ACHN (cell line): Measurements from ENCODE around the gene GPR157.
"Not testable (repeated sequence)": the region's sequence is repeated elsewhere in the genome, so short reads cannot be mapped to it uniquely, and the experiment has no call there.

ENCODE experiments used
- DNase-seq: peaks from one replicate; pipeline ENCODE4 v3.0.0-alpha.2; 2015
- in situ Hi-C: cut with HindIII; loops from 2 replicates; pipeline ENCODE4 v1.10.0; 2017; ENCODE audit warnings: low sequenced_read_pairs, low pct_ligation_motif_present, low pct_unique_long_range_greater_than_20kb

Gene GPR157

GRCh38 chr1:9101510-9102146, 27.3 kb downstream of the GPR157 start:
- in situ Hi-C loops: no loop called here
- DNase-seq: peak; percentile 63

- in situ Hi-C loops: no loop called here
- DNase-seq: peak; percentile 58
Measured at GRCh38 chr1:9100471-9101043, 28.3 kb downstream of the GPR157 start.

- in situ Hi-C loops: no loop called here
- DNase-seq: no peak
Measured at GRCh38 chr1:9099555-9099954, 29.3 kb downstream of the GPR157 start.

- DNase-seq: no peak
- in situ Hi-C loops: no loop called here
Measured at GRCh38 chr1:9097947-9098705, 30.8 kb downstream of the GPR157 start.

- DNase-seq: no peak
Measured at GRCh38 chr1:9095818-9096217, 33.1 kb downstream of the GPR157 start.

GRCh38 chr1:9093996-9094595, 34.8 kb downstream of the GPR157 start:
- DNase-seq, in situ Hi-C loops: not testable (repeated sequence)

More at GRCh38 chr1:9095818-9096217, 33.1 kb downstream of the GPR157 start:
- in situ Hi-C loops: no loop called here

- DNase-seq: no peak
- in situ Hi-C loops: no loop called here
Measured at GRCh38 chr1:9093581-9093980, 35.3 kb downstream of the GPR157 start.

GRCh38 chr1:9093091-9093490, 35.8 kb downstream of the GPR157 start:
- no peak for DNase-seq
- in situ Hi-C loops: no loop called here

GRCh38 chr1:9088807-9089206, 40.1 kb downstream of the GPR157 start:
- DNase-seq: no peak
- in situ Hi-C loops: no loop called here

GRCh38 chr1:9087411-9088125, 41.3 kb downstream of the GPR157 start:
- DNase-seq: no peak
- in situ Hi-C loops: no loop called here

GRCh38 chr1:9086796-9087195, 42.1 kb downstream of the GPR157 start:
- in situ Hi-C loops: no loop called here
- no peak for DNase-seq

GRCh38 chr1:9086045-9086444, 42.9 kb downstream of the GPR157 start:
- in situ Hi-C loops: no loop called here
- no peak for DNase-seq

GRCh38 chr1:9085306-9085940, 43.5 kb downstream of the GPR157 start:
- in situ Hi-C loops: no loop called here
- no peak for DNase-seq

- in situ Hi-C loops: no loop called here
- no peak for DNase-seq
Measured at GRCh38 chr1:9084906-9085305, 44.0 kb downstream of the GPR157 start.

GRCh38 chr1:9081473-9081872, 47.4 kb downstream of the GPR157 start:
- DNase-seq: no peak
- in situ Hi-C loops: no loop called here

GRCh38 chr1:9080705-9081291, 48.1 kb downstream of the GPR157 start:
- no peak for DNase-seq
- in situ Hi-C loops: no loop called here

GRCh38 chr1:9079988-9080704, 48.8 kb downstream of the GPR157 start:
- in situ Hi-C loops: no loop called here
- DNase-seq: no peak
